Mononuclear cell (primary cell): ENCODE results near the gene LRRC49. TPM values are rescaled to one million over a fixed set of nuclear protein-coding genes. Genes with fewer than 3 reads are reported as not detected.
"Not testable (repeated sequence)": the region's sequence is repeated elsewhere in the genome, so short reads cannot be mapped to it uniquely, and the experiment has no call there.

Source experiments
- H3K27me3 ChIP-seq: 2 replicates; pipeline ENCODE4 v1.6.0; 2011; ENCODE audit warnings: low read length, control low read depth; ENCODE audit not compliant: insufficient read depth
- H3K4me1 ChIP-seq: 2 replicates; pipeline ENCODE4 v1.5.1; 2011; ENCODE audit warnings: mild to moderate bottlenecking, low read length, control low read depth; ENCODE audit not compliant: insufficient read depth
- H3K4me3 ChIP-seq: 2 replicates; pipeline ENCODE4 v1.5.1; 2011; ENCODE audit warnings: mild to moderate bottlenecking, low read length, moderate library complexity
- H3K9me3 ChIP-seq: 2 replicates; pipeline ENCODE4 v1.5.1; 2011; ENCODE audit warnings: low read depth, mild to moderate bottlenecking, control low read depth, low read length
- total RNA-seq: library from RNA; depleted of rRNA; stranded (reverse); fragments of >200 nt; gene quantifications from one replicate; pipeline ENCODE4 v1.2.3, GENCODE V29; 2012

LRRC49 gene
- total RNA-seq, 1 donor, result 0.21 TPM

- no peaks in the 10 kb centered on the region for H3K27me3 ChIP-seq
- H3K9me3 ChIP-seq, result no peaks in the 10 kb centered on the region
- no peaks in the 10 kb centered on the region for H3K4me1 ChIP-seq
- H3K4me3 ChIP-seq, result no peak overlapping the region
Measured at GRCh38 chr15:70967646-70968045, 75.0 kb downstream of the LRRC49 start.

GRCh38 chr15:70974004-70974832 is 81.6 kb downstream of the LRRC49 start:
- H3K4me1 ChIP-seq, result no peaks in the 10 kb centered on the region
- no peaks in the 10 kb centered on the region for H3K27me3 ChIP-seq
- no peak overlapping the region for H3K4me3 ChIP-seq
- no peaks in the 10 kb centered on the region for H3K9me3 ChIP-seq

- no peak overlapping the region for H3K4me3 ChIP-seq
- no peaks in the 10 kb centered on the region for H3K27me3 ChIP-seq
- no peaks in the 10 kb centered on the region for H3K4me1 ChIP-seq
- no peaks in the 10 kb centered on the region for H3K9me3 ChIP-seq
Measured at GRCh38 chr15:70976851-70977250, 84.2 kb downstream of the LRRC49 start.

GRCh38 chr15:70995383-70995970 is 102.9 kb downstream of the LRRC49 start:
- Histone ChIP-seq H3K4me3 (no peak overlapping the region), H3K27me3 (no peaks in the 10 kb centered on the region), H3K9me3 (peaks cover 8% of the 10 kb centered on the region), H3K4me1 (no peaks in the 10 kb centered on the region)

GRCh38 chr15:70998319-70998718 is 105.7 kb downstream of the LRRC49 start:
- H3K27me3 ChIP-seq, result no peaks in the 10 kb centered on the region
- H3K9me3 ChIP-seq, result peaks cover 8% of the 10 kb centered on the region
- no peaks in the 10 kb centered on the region for H3K4me1 ChIP-seq
- no peak overlapping the region for H3K4me3 ChIP-seq

- H3K4me1 ChIP-seq, result no peaks in the 10 kb centered on the region
- peaks cover 8% of the 10 kb centered on the region for H3K9me3 ChIP-seq
- no peaks in the 10 kb centered on the region for H3K27me3 ChIP-seq
- H3K4me3 ChIP-seq, result no peak overlapping the region
Measured at GRCh38 chr15:71002316-71002715, 109.7 kb downstream of the LRRC49 start.

GRCh38 chr15:71003319-71003718 is 110.7 kb downstream of the LRRC49 start:
- H3K4me1 ChIP-seq, result no peaks in the 10 kb centered on the region
- no peaks in the 10 kb centered on the region for H3K27me3 ChIP-seq
- H3K9me3 ChIP-seq, result peaks cover 7% of the 10 kb centered on the region
- H3K4me3 ChIP-seq, result no peak overlapping the region

- not testable (repeated sequence) for H3K4me3 ChIP-seq, H3K27me3 ChIP-seq, H3K4me1 ChIP-seq, H3K9me3 ChIP-seq
Measured at GRCh38 chr15:71004506-71004905, 111.9 kb downstream of the LRRC49 start.

GRCh38 chr15:71005895-71006294 is 113.3 kb downstream of the LRRC49 start:
- Histone ChIP-seq H3K4me3 (no peak overlapping the region), H3K27me3 (no peaks in the 10 kb centered on the region), H3K4me1 (no peaks in the 10 kb centered on the region), H3K9me3 (no peaks in the 10 kb centered on the region)

GRCh38 chr15:71008250-71008870 is 115.7 kb downstream of the LRRC49 start:
- Histone ChIP-seq H3K4me1 (no peaks in the 10 kb centered on the region), H3K27me3 (no peaks in the 10 kb centered on the region), H3K9me3 (no peaks in the 10 kb centered on the region), H3K4me3 (no peak overlapping the region)

GRCh38 chr15:71010472-71010871 is 117.8 kb downstream of the LRRC49 start:
- no peak overlapping the region for H3K4me3 ChIP-seq
- H3K4me1 ChIP-seq, result no peaks in the 10 kb centered on the region
- no peaks in the 10 kb centered on the region for H3K9me3 ChIP-seq
- no peaks in the 10 kb centered on the region for H3K27me3 ChIP-seq

- Histone ChIP-seq H3K27me3 (no peaks in the 10 kb centered on the region), H3K4me3 (no peak overlapping the region), H3K9me3 (no peaks in the 10 kb centered on the region), H3K4me1 (no peaks in the 10 kb centered on the region)
Measured at GRCh38 chr15:71010997-71011396, 118.4 kb downstream of the LRRC49 start.

- Histone ChIP-seq H3K4me3 (no peak overlapping the region), H3K27me3 (no peaks in the 10 kb centered on the region), H3K4me1 (no peaks in the 10 kb centered on the region), H3K9me3 (no peaks in the 10 kb centered on the region)
Measured at GRCh38 chr15:71011503-71012155, 119.0 kb downstream of the LRRC49 start.

GRCh38 chr15:71013446-71013845 is 120.8 kb downstream of the LRRC49 start:
- no peaks in the 10 kb centered on the region for H3K27me3 ChIP-seq
- no peak overlapping the region for H3K4me3 ChIP-seq
- no peaks in the 10 kb centered on the region for H3K4me1 ChIP-seq
- H3K9me3 ChIP-seq, result no peaks in the 10 kb centered on the region

- no peaks in the 10 kb centered on the region for H3K4me1 ChIP-seq
Measured at GRCh38 chr15:71015342-71015741, 122.7 kb downstream of the LRRC49 start.

More at GRCh38 chr15:71015342-71015741, 122.7 kb downstream of the LRRC49 start:
- Histone ChIP-seq H3K27me3 (no peaks in the 10 kb centered on the region), H3K4me3 (no peak overlapping the region), H3K9me3 (no peaks in the 10 kb centered on the region)
